K562 (cell line): Measurements from ENCODE around the gene ABCC5. TPM values are rescaled to one million over a fixed set of nuclear protein-coding genes. Genes with fewer than 3 reads are reported as not detected.

Experiments
- ATAC-seq: fragments of 200-7000 bp; cut with Tn5 transposase; 3 replicates; pipeline ENCODE4 v1.9.1; 2020; ENCODE audit warnings: moderate library complexity
- BruUV-seq: library from RNA; stranded (reverse); fragments of 400-500 nt; replicated peaks from 2 replicates; lab custom pipeline; 2021; lab: Mats Ljungman, UMichigan
- CTCF ChIA-PET: fragments of 300-600 bp; formaldehyde crosslinking; extraction: SDS; loops from one replicate; lab custom pipeline; 2021; ENCODE audit warnings: low intra/inter-chr PET ratio; lab: Yijun Ruan, JAX
- POLR2A ChIA-PET: fragments of 300-600, 350-650 bp; sonication (Branson Sonifier 250); formaldehyde crosslinking; extraction: SDS; loops from one replicate; lab custom pipeline; 2021; ENCODE audit warnings: antibody characterized with exemption, inconsistent platforms; lab: Yijun Ruan, JAX
- DNase-seq, 4 experiments: peaks; one replicate each; pipeline versions ENCODE4 v3.0.0 to v3.0.0-alpha.2; 2011 to 2018; ENCODE audit warnings: low spot score in 3 of 4, mixed read lengths in 3 of 4; ENCODE audit errors: extremely low read depth in 1 of 4
- FAIRE-seq: peaks from 2 replicates; lab custom pipeline; 2011; peaks lifted over from hg19 to GRCh38; lab: Jason Lieb, UNC
- H2AFZ ChIP-seq: 2 replicates; pipeline ENCODE4 v1.6.0; 2011; ENCODE audit warnings: low read depth, low read length, control low read depth, inconsistent platforms
- H3K27ac ChIP-seq: fragments of 200-600 bp; 3 replicates; pipeline ENCODE4 v1.8.0; 2011; ENCODE audit warnings: low read depth, mild to moderate bottlenecking, control low read depth, inconsistent platforms, low read length, moderate library complexity, mixed read lengths; ENCODE audit errors: extremely low read depth
- H3K27me3 ChIP-seq, 2 experiments: fragments of 300-600 bp in 1 of 2; 2 replicates in 1 of 2; 3 replicates in 1 of 2; pipeline versions ENCODE4 v1.6.0 to v1.8.0; 2011; ENCODE audit warnings: inconsistent platforms in 2 of 2, low read length in 2 of 2, mild to moderate bottlenecking in 1 of 2, mixed read lengths in 1 of 2, moderate library complexity in 1 of 2; ENCODE audit not compliant: control insufficient read depth in 2 of 2, insufficient read depth in 2 of 2
- H3K36me3 ChIP-seq: fragments of 300-600 bp; 3 replicates; pipeline ENCODE4 v1.8.0; 2011; ENCODE audit warnings: mild to moderate bottlenecking, low read length, inconsistent platforms; ENCODE audit not compliant: control insufficient read depth, insufficient read depth
- H3K4me1 ChIP-seq, 2 experiments: fragments of 200-600 bp in 1 of 2; replicated peaks in 1 of 2; 2 replicates in 1 of 2; 3 replicates in 1 of 2; pipeline versions ENCODE4 v1.5.1 to v1.8.0; 2011; ENCODE audit warnings: inconsistent platforms in 2 of 2, low read length in 2 of 2, mild to moderate bottlenecking in 1 of 2, mixed read lengths in 1 of 2, moderate library complexity in 1 of 2; ENCODE audit not compliant: control insufficient read depth in 2 of 2, insufficient read depth in 2 of 2
- H3K4me2 ChIP-seq: 2 replicates; pipeline ENCODE4 v1.6.1; 2011; ENCODE audit warnings: low read length, control low read depth, inconsistent platforms, mixed read lengths; ENCODE audit not compliant: insufficient read depth
- H3K4me3 ChIP-seq: fragments of 200-600 bp; sonication (generic), shearing (Covaris generic); 2 replicates; pipeline ENCODE4 v1.5.1; 2016; ENCODE audit warnings: control low read depth, inconsistent platforms
- H3K79me2 ChIP-seq: fragments of 200-600 bp; 3 replicates; pipeline ENCODE4 v1.8.0; 2011; ENCODE audit warnings: low read length, inconsistent platforms; ENCODE audit not compliant: control insufficient read depth, insufficient read depth
- H3K9ac ChIP-seq, 2 experiments: 2 replicates each; pipeline versions ENCODE4 v1.6.0 to v1.6.1; 2011; ENCODE audit warnings: low read depth in 2 of 2, low read length in 2 of 2, control low read depth in 1 of 2, inconsistent platforms in 1 of 2, mild to moderate bottlenecking in 1 of 2, mixed read lengths in 1 of 2; ENCODE audit not compliant: insufficient read depth in 1 of 2
- H3K9me1 ChIP-seq: one replicate; pipeline ENCODE4 v1.6.0; 2011; ENCODE audit warnings: inconsistent platforms, mild to moderate bottlenecking, low read length, moderate library complexity; ENCODE audit not compliant: control insufficient read depth, insufficient read depth
- H3K9me3 ChIP-seq: replicated peaks from 2 replicates; pipeline ENCODE4 v1.5.1; 2011; ENCODE audit warnings: low read depth, low read length, inconsistent platforms; ENCODE audit not compliant: control insufficient read depth, insufficient read depth
- H4K20me1 ChIP-seq: replicated peaks from 2 replicates; pipeline ENCODE4 v1.6.1; 2011; ENCODE audit warnings: low read length, inconsistent platforms, mixed read lengths; ENCODE audit not compliant: control insufficient read depth, insufficient read depth
- ZNF695 ChIP-seq: fragments of 450-650 bp; formaldehyde crosslinking; IDR thresholded peaks from 2 replicates; pipeline ENCODE4 v1.4.0; 2020; ENCODE audit warnings: mild to moderate bottlenecking, moderate library complexity
- WGBS: fragments of 100-300 bp; shearing (Covaris generic); methylation state at CpG from one replicate; pipeline ENCODE4 v1.1.6; 2016; ENCODE audit warnings: low coverage, mixed read lengths; ENCODE audit not compliant: insufficient coverage; ENCODE audit errors: missing lambda C conversion rate; 5-methylcytosine and 5-hydroxymethylcytosine counted together
- in situ Hi-C: fragments of 300-500 bp; cut with MboI; formaldehyde crosslinking; loops from 4 replicates; pipeline ENCODE4 v1.15.0; 2018; ENCODE audit warnings: inconsistent platforms, mixed read lengths
- intact Hi-C: fragments of 100-400 bp; cut with micrococcal nuclease; formaldehyde crosslinking; loops from 2 replicates; pipeline ENCODE4 v1.14.2; 2022
- polyA plus RNA-seq, 8 experiments: library from polyadenylated mRNA; depleted of rRNA in 4 of 8; stranded (reverse) in 5 of 8; unstranded in 3 of 8; fragments of >200 nt; fragmentation: Nextera tagmentation in 2 of 8; fragmentation: Illumina TruSeq in 1 of 8; extraction: Ambion mirVana in 2 of 8; extraction: Trizol in 1 of 8; gene quantifications; 2 replicates each; pipeline versions ENCODE4 v1.2.1 to v1.2.3, GENCODE V29; 2011 to 2014; ENCODE audit warnings: inconsistent platforms in 1 of 8, missing spikeins in 1 of 8
- total RNA-seq, 7 experiments: library from RNA; depleted of rRNA in 6 of 7; stranded (reverse); fragments of >200 nt in 6 of 7; fragmentation: Illumina TruSeq in 2 of 7; extraction: Trizol in 2 of 7; gene quantifications; 2 replicates each; pipeline versions ENCODE4 v1.2.1 to v1.2.3, GENCODE V29; 2011 to 2021; ENCODE audit warnings: low replicate concordance in 1 of 7
- TF ChIP-seq, protein P1 (sequence below): fragments of 200-600 bp; sonication (generic); IDR thresholded peaks from one replicate; pipeline ENCODE4 v1.6.1; 2012; ENCODE audit warnings: mild to moderate bottlenecking, low read depth, low read length, inconsistent platforms
- TF ChIP-seq, protein P2 (sequence below): IDR thresholded peaks from 2 replicates; pipeline ENCODE4 v1.6.1; 2016; ENCODE audit warnings: missing genetic modification characterization, missing compliant biosample characterization

The ABCC5 gene
- total and polyA plus RNA-seq, 9 of the 15 experiments (the other 6 are each of a cell fraction or from before 2014, with no cell fraction given) = 22.0 to 53.0 (median 41.9) TPM

DNA sequence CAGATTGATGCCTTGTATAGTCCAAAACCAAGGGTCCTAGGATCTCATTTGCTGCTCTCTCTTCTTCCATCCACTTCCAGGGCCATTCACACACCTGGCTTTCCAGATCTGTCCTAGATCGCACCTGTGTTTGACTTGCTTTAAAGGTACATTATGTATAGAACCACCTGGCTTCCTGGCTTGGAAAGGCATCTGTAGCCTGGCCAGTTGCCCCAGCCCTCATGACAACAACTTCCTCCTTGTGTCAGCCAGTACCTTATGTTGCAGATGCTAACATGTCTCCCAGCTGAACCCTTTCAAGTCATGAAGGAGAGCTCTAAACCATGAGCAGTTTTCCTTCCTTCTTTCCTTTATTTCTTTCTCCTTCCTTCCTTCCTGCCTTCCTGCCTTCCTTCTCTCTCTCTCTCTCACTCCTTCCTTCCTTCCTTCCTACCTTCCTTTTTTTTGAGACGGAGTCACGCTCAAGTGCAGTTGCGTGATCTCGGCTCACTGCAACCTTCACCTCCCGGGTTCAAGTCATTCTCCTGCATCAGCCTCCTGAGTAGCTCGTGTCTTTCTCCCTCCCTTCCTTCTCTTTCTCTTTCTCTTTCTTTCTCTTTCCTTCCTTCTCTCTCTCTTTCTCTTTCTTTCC, 32.6 kb upstream of the ABCC5 start:
- POLR2A ChIA-PET = interaction anchor here (0.6 kb wide), 2 partner anchors 34 to 136 kb away, joined by 4 read pairs; partner anchors contain the start of gene ABCF3
- H3K4me3 ChIP-seq = no peak overlapping the region
- WGBS = 10% methylated on average over 6 of the region's 7 CpGs
- no peak overlapping the region for H3K27ac ChIP-seq
- no peaks in the 10 kb centered on the region for H3K36me3 ChIP-seq
- BruUV-seq = no TSS peak
- H2AFZ ChIP-seq = no peak overlapping the region; the same call in 1 of the 2 replicates
- no peak overlapping the region for H3K9ac ChIP-seq
- FAIRE-seq (no peak), ATAC-seq (no peak), DNase-seq (no peak)
- H3K9me3 ChIP-seq = no peaks in the 10 kb centered on the region
- H3K9me1 ChIP-seq = no peaks in the 10 kb centered on the region
- TF ChIP-seq, protein P1, sequence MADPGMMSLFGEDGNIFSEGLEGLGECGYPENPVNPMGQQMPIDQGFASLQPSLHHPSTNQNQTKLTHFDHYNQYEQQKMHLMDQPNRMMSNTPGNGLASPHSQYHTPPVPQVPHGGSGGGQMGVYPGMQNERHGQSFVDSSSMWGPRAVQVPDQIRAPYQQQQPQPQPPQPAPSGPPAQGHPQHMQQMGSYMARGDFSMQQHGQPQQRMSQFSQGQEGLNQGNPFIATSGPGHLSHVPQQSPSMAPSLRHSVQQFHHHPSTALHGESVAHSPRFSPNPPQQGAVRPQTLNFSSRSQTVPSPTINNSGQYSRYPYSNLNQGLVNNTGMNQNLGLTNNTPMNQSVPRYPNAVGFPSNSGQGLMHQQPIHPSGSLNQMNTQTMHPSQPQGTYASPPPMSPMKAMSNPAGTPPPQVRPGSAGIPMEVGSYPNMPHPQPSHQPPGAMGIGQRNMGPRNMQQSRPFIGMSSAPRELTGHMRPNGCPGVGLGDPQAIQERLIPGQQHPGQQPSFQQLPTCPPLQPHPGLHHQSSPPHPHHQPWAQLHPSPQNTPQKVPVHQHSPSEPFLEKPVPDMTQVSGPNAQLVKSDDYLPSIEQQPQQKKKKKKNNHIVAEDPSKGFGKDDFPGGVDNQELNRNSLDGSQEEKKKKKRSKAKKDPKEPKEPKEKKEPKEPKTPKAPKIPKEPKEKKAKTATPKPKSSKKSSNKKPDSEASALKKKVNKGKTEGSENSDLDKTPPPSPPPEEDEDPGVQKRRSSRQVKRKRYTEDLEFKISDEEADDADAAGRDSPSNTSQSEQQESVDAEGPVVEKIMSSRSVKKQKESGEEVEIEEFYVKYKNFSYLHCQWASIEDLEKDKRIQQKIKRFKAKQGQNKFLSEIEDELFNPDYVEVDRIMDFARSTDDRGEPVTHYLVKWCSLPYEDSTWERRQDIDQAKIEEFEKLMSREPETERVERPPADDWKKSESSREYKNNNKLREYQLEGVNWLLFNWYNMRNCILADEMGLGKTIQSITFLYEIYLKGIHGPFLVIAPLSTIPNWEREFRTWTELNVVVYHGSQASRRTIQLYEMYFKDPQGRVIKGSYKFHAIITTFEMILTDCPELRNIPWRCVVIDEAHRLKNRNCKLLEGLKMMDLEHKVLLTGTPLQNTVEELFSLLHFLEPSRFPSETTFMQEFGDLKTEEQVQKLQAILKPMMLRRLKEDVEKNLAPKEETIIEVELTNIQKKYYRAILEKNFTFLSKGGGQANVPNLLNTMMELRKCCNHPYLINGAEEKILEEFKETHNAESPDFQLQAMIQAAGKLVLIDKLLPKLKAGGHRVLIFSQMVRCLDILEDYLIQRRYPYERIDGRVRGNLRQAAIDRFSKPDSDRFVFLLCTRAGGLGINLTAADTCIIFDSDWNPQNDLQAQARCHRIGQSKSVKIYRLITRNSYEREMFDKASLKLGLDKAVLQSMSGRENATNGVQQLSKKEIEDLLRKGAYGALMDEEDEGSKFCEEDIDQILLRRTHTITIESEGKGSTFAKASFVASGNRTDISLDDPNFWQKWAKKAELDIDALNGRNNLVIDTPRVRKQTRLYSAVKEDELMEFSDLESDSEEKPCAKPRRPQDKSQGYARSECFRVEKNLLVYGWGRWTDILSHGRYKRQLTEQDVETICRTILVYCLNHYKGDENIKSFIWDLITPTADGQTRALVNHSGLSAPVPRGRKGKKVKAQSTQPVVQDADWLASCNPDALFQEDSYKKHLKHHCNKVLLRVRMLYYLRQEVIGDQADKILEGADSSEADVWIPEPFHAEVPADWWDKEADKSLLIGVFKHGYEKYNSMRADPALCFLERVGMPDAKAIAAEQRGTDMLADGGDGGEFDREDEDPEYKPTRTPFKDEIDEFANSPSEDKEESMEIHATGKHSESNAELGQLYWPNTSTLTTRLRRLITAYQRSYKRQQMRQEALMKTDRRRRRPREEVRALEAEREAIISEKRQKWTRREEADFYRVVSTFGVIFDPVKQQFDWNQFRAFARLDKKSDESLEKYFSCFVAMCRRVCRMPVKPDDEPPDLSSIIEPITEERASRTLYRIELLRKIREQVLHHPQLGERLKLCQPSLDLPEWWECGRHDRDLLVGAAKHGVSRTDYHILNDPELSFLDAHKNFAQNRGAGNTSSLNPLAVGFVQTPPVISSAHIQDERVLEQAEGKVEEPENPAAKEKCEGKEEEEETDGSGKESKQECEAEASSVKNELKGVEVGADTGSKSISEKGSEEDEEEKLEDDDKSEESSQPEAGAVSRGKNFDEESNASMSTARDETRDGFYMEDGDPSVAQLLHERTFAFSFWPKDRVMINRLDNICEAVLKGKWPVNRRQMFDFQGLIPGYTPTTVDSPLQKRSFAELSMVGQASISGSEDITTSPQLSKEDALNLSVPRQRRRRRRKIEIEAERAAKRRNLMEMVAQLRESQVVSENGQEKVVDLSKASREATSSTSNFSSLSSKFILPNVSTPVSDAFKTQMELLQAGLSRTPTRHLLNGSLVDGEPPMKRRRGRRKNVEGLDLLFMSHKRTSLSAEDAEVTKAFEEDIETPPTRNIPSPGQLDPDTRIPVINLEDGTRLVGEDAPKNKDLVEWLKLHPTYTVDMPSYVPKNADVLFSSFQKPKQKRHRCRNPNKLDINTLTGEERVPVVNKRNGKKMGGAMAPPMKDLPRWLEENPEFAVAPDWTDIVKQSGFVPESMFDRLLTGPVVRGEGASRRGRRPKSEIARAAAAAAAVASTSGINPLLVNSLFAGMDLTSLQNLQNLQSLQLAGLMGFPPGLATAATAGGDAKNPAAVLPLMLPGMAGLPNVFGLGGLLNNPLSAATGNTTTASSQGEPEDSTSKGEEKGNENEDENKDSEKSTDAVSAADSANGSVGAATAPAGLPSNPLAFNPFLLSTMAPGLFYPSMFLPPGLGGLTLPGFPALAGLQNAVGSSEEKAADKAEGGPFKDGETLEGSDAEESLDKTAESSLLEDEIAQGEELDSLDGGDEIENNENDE = no peak
- TF ChIP-seq ZNF695 = no peak
- TF ChIP-seq, protein P2, sequence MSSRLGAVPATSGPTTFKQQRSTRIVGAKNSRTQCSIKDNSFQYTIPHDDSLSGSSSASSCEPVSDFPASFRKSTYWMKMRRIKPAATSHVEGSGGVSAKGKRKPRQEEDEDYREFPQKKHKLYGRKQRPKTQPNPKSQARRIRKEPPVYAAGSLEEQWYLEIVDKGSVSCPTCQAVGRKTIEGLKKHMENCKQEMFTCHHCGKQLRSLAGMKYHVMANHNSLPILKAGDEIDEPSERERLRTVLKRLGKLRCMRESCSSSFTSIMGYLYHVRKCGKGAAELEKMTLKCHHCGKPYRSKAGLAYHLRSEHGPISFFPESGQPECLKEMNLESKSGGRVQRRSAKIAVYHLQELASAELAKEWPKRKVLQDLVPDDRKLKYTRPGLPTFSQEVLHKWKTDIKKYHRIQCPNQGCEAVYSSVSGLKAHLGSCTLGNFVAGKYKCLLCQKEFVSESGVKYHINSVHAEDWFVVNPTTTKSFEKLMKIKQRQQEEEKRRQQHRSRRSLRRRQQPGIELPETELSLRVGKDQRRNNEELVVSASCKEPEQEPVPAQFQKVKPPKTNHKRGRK (tag) = peak; percentile 87
- intact Hi-C loops = no loop called here
- in situ Hi-C loops = no loop called here
- H3K79me2 ChIP-seq = no peaks in the 10 kb centered on the region
- no peaks in the 10 kb centered on the region; a peak in 1 of 5 replicates for H3K4me1 ChIP-seq
- no peak overlapping the region for H3K4me2 ChIP-seq
- CTCF ChIA-PET = no interaction called here
- H4K20me1 ChIP-seq = no peaks in the 10 kb centered on the region; the same call in 1 of the 2 replicates
- H3K27me3 ChIP-seq = peaks cover 24 to 40% of the 10 kb centered on the region in 2 experiments; a peak in 4 of 5 replicates
